GM18526 (cell line): ENCODE data around the gene CLDN11.

Experiments used
- POLR2A ChIP-seq: IDR thresholded peaks from 3 replicates; pipeline ENCODE4 v1.6.1; 2011; ENCODE audit not compliant: insufficient read length; ENCODE audit errors: extremely low read depth

The CLDN11 gene

GRCh38 chr3:170443457-170443856 is 24.8 kb downstream of the CLDN11 start:
- no peak for TF ChIP-seq POLR2A

- TF ChIP-seq POLR2A, result no peak
Measured at GRCh38 chr3:170448584-170448983, 29.9 kb downstream of the CLDN11 start.

GRCh38 chr3:170450039-170450438 is 31.4 kb downstream of the CLDN11 start:
- TF ChIP-seq POLR2A, result no peak

GRCh38 chr3:170454509-170454908 is 35.8 kb downstream of the CLDN11 start:
- no peak for TF ChIP-seq POLR2A

- no peak for TF ChIP-seq POLR2A
Measured at GRCh38 chr3:170458285-170458684, 39.6 kb downstream of the CLDN11 start.

GRCh38 chr3:170463011-170463410 is 44.3 kb downstream of the CLDN11 start:
- TF ChIP-seq POLR2A, result no peak

- no peak for TF ChIP-seq POLR2A
Measured at GRCh38 chr3:170465955-170466354, 47.3 kb downstream of the CLDN11 start.

- no peak for TF ChIP-seq POLR2A
Measured at GRCh38 chr3:170467007-170467406, 48.3 kb downstream of the CLDN11 start.

GRCh38 chr3:170467571-170468147 is 49.0 kb downstream of the CLDN11 start:
- TF ChIP-seq POLR2A, result no peak

- TF ChIP-seq POLR2A, result no peak
Measured at GRCh38 chr3:170469151-170470062, 50.7 kb downstream of the CLDN11 start.

GRCh38 chr3:170470063-170471016 is 51.7 kb downstream of the CLDN11 start:
- no peak for TF ChIP-seq POLR2A

GRCh38 chr3:170471149-170471548 is 52.5 kb downstream of the CLDN11 start:
- no peak for TF ChIP-seq POLR2A

- TF ChIP-seq POLR2A, result no peak
Measured at GRCh38 chr3:170473358-170473757, 54.7 kb downstream of the CLDN11 start.

GRCh38 chr3:170475092-170475685 is 56.5 kb downstream of the CLDN11 start:
- no peak for TF ChIP-seq POLR2A

GRCh38 chr3:170476291-170476690 is 57.6 kb downstream of the CLDN11 start:
- no peak for TF ChIP-seq POLR2A

GRCh38 chr3:170477395-170477794 is 58.7 kb downstream of the CLDN11 start:
- TF ChIP-seq POLR2A, result no peak

- no peak for TF ChIP-seq POLR2A
Measured at GRCh38 chr3:170480111-170480510, 61.4 kb downstream of the CLDN11 start.
